Endodermal cell (in vitro differentiated cells): ENCODE results near the gene TFB2M. TPM values are rescaled to one million over a fixed set of nuclear protein-coding genes. Genes with fewer than 3 reads are reported as not detected.

Source experiments
- DNase-seq: peaks from one replicate; pipeline ENCODE4 v3.0.0-alpha.2; 2017
- H3K27ac ChIP-seq: 2 replicates; pipeline ENCODE4 v1.5.1; 2013; ENCODE audit warnings: mild to moderate bottlenecking, low read depth, low read length, moderate library complexity
- H3K27me3 ChIP-seq: 2 replicates; pipeline ENCODE4 v1.6.1; 2013; ENCODE audit warnings: mild to moderate bottlenecking, low read length, moderate library complexity; ENCODE audit not compliant: insufficient read depth, control insufficient read depth, poor library complexity, severe bottlenecking
- H3K36me3 ChIP-seq: 2 replicates; pipeline ENCODE4 v1.7.0; 2013; ENCODE audit warnings: mild to moderate bottlenecking, low read length, moderate library complexity; ENCODE audit not compliant: control insufficient read depth, insufficient read depth
- H3K4me1 ChIP-seq: one replicate; pipeline ENCODE4 v1.7.0; 2013; ENCODE audit warnings: low read length; ENCODE audit not compliant: control insufficient read depth, insufficient read depth
- H3K4me3 ChIP-seq: 2 replicates; pipeline ENCODE4 v1.5.1; 2013; ENCODE audit warnings: mild to moderate bottlenecking, low read length, moderate library complexity
- H3K9ac ChIP-seq: 2 replicates; pipeline ENCODE4 v1.6.1; 2013; ENCODE audit warnings: mild to moderate bottlenecking, low read length, moderate library complexity; ENCODE audit not compliant: poor library complexity, severe bottlenecking; ENCODE audit errors: extremely low read depth
- H3K9me3 ChIP-seq: 2 replicates; pipeline ENCODE4 v1.6.1; 2013; ENCODE audit warnings: mild to moderate bottlenecking, low read length, moderate library complexity; ENCODE audit not compliant: control insufficient read depth
- H3K27ac Mint-ChIP-seq: 2 replicates; pipeline ENCODE4 v1.8.0; 2020; ENCODE audit warnings: mixed read lengths
- H3K27me3 Mint-ChIP-seq: 2 replicates; pipeline ENCODE4 v1.8.0; 2021; ENCODE audit warnings: mild to moderate bottlenecking, mixed read lengths; ENCODE audit not compliant: insufficient read depth
- H3K36me3 Mint-ChIP-seq: 2 replicates; pipeline ENCODE4 v1.8.0; 2020; ENCODE audit warnings: low read depth, mixed read lengths
- H3K4me1 Mint-ChIP-seq: 2 replicates; pipeline ENCODE4 v1.8.0; 2020; ENCODE audit warnings: mixed read lengths
- H3K4me3 Mint-ChIP-seq: 2 replicates; pipeline ENCODE4 v1.8.0; 2020; ENCODE audit warnings: mild to moderate bottlenecking, moderate library complexity, mixed read lengths
- H3K9me3 Mint-ChIP-seq: 2 replicates; pipeline ENCODE4 v1.8.0; 2020; ENCODE audit warnings: mild to moderate bottlenecking, mixed read lengths
- CTCF ChIP-seq: fragments of 200-600 bp; sonication (generic); conservative IDR thresholded peaks from 2 replicates; pipeline ENCODE4 v1.5.0; 2021; ENCODE audit warnings: antibody characterized with exemption, mild to moderate bottlenecking
- WGBS, 2 experiments: methylation state at CpG; one replicate each; pipeline versions ENCODE4 v1.1.5 to v1.1.7; 2013; ENCODE audit warnings: missing lambda C conversion rate in 2 of 2, mixed read lengths in 1 of 2; ENCODE audit not compliant: insufficient coverage in 1 of 2, insufficient read length in 1 of 2; 5-methylcytosine and 5-hydroxymethylcytosine counted together
- total RNA-seq, 2 donors: library from RNA; stranded (reverse); fragmentation: NEBNext Ultra II Directional in 1 of 2; extraction: Animal tissue kit (Norgen Biotek cat#: 25700) in 1 of 2; gene quantifications; 2 replicates in 1 of 2; 3 replicates in 1 of 2; pipeline ENCODE4 v1.2.1, GENCODE V29; 2021

TFB2M gene
- total RNA-seq, 2 donors from 2014 or later = 13.2 to 13.7 TPM

GRCh38 chr1:246516126-246516525, 49.9 kb downstream of the TFB2M start:
- Histone ChIP-seq H3K4me3 (no peak overlapping the region), H3K27ac (no peak overlapping the region), H3K4me1 (no peaks in the 10 kb centered on the region), H3K9ac (no peak overlapping the region), H3K27me3 (no peaks in the 10 kb centered on the region), H3K9me3 (peaks cover 15% of the 10 kb centered on the region), H3K36me3 (no peaks in the 10 kb centered on the region)
- DNase-seq = peak; percentile 18
- 85% methylated on average over 4 to 10 of the region's 10 CpGs for WGBS, 2 experiments
- peaks cover 42% of the 10 kb centered on the region for H3K9me3 Mint-ChIP-seq
- H3K27ac Mint-ChIP-seq = no peak overlapping the region
- no peaks in the 10 kb centered on the region for H3K36me3 Mint-ChIP-seq
- no peaks in the 10 kb centered on the region for H3K4me1 Mint-ChIP-seq
- peaks cover 8% of the 10 kb centered on the region for H3K27me3 Mint-ChIP-seq
- TF ChIP-seq CTCF = no peak
- H3K4me3 Mint-ChIP-seq = no peak overlapping the region

GRCh38 chr1:246515390-246516005, 50.6 kb downstream of the TFB2M start:
- Mint-ChIP-seq H3K27ac (no peak overlapping the region), H3K36me3 (no peaks in the 10 kb centered on the region), H3K4me1 (no peaks in the 10 kb centered on the region), H3K27me3 (peaks cover 8% of the 10 kb centered on the region), H3K9me3 (peaks cover 41% of the 10 kb centered on the region), H3K4me3 (no peak overlapping the region)
- Histone ChIP-seq H3K4me1 (no peaks in the 10 kb centered on the region), H3K9me3 (peaks cover 15% of the 10 kb centered on the region), H3K27me3 (no peaks in the 10 kb centered on the region), H3K36me3 (no peaks in the 10 kb centered on the region), H3K27ac (no peak overlapping the region), H3K9ac (no peak overlapping the region), H3K4me3 (no peak overlapping the region)
- DNase-seq = no peak
- no peak for TF ChIP-seq CTCF
- 59% methylated on average over 3 of the region's 3 CpGs; no CpG with 5 or more reads in 1 of the 2 experiments for WGBS, 2 experiments

GRCh38 chr1:246513619-246514343, 52.3 kb downstream of the TFB2M start:
- H3K4me1 Mint-ChIP-seq = no peaks in the 10 kb centered on the region
- Histone ChIP-seq H3K36me3 (no peaks in the 10 kb centered on the region), H3K9me3 (peaks cover 15% of the 10 kb centered on the region), H3K9ac (no peak overlapping the region), H3K27me3 (no peaks in the 10 kb centered on the region), H3K27ac (no peak overlapping the region), H3K4me1 (no peaks in the 10 kb centered on the region), H3K4me3 (no peak overlapping the region)
- no peaks in the 10 kb centered on the region for H3K36me3 Mint-ChIP-seq
- peaks cover 8% of the 10 kb centered on the region for H3K27me3 Mint-ChIP-seq
- 82 to 89% methylated on average over 5 to 7 of the region's 7 CpGs for WGBS, 2 experiments
- no peak overlapping the region for H3K4me3 Mint-ChIP-seq
- no peak overlapping the region for H3K27ac Mint-ChIP-seq
- TF ChIP-seq CTCF = no peak
- peak; percentile 13 for DNase-seq
- H3K9me3 Mint-ChIP-seq = peaks cover 35% of the 10 kb centered on the region
